ENCODE data around the gene CCT8. TPM values are rescaled to one million over a fixed set of nuclear protein-coding genes. Genes with fewer than 3 reads are reported as not detected.
A peak's percentile ranks its signal among the peaks of the same experiment; 100 is the strongest.

The CCT8 gene
- total and polyA plus RNA-seq, 9 of the 15 experiments (the other 6 are each of a cell fraction or from before 2014, with no cell fraction given) = 451 to 1,153 (median 677) TPM

GRCh38 chr21:29073222-29074006 is at the start of gene CCT8 (continued):
- TF ChIP-seq ZNF175 (CRISPR knock-in tag; IDR thresholded peaks at IDR 0.05; ENCODE audit: low read depth) (peak; percentile 69), ZNF398 (CRISPR knock-in tag; IDR thresholded peaks at IDR 0.05) (no peak), JUND (IDR thresholded peaks at IDR 0.05; ENCODE audit: borderline replicate concordance, low read depth, low read length) (peak; percentile 57), JUND (tag; IDR thresholded peaks at IDR 0.05; ENCODE audit: borderline replicate concordance, low read depth, low read length) (no peak; the same call in 1 of the 3 replicates), ZNF165 (CRISPR knock-in tag; IDR thresholded peaks at IDR 0.05; ENCODE audit: borderline replicate concordance) (0 out of 2 replicates have a peak, but pooled peaks have one; percentile 48), CTCFL (IDR thresholded peaks at IDR 0.05; ENCODE audit: borderline replicate concordance, insufficient read depth, low read depth, low read length, poor library complexity, severe bottlenecking) (no peak), RBM15 (IDR thresholded peaks at IDR 0.05; ENCODE audit: insufficient read depth, low read length) (no peak), MCM3 (IDR thresholded peaks at IDR 0.05) (no peak), ATF6 (CRISPR knock-in tag; IDR thresholded peaks at IDR 0.05) (no peak), CBFA2T2 (conservative IDR thresholded peaks at IDR 0.05) (no peak), ZNF316 (IDR thresholded peaks at IDR 0.05) (no peak), GTF2A2 (tag; IDR thresholded peaks at IDR 0.05) (peak; percentile 22; the same call in 1 of the 2 replicates), BRCA1 (IDR thresholded peaks at IDR 0.05) (no peak), BRCA1 (CRISPR knock-in tag; IDR thresholded peaks at IDR 0.05) (no peak), ZNF584 (CRISPR knock-in tag; IDR thresholded peaks at IDR 0.05; ENCODE audit: low read depth) (no peak), GATAD2B (IDR thresholded peaks at IDR 0.05; ENCODE audit: borderline replicate concordance) (no peak), ELK3 (CRISPR knock-in tag; IDR thresholded peaks at IDR 0.05) (no peak), ESRRA (IDR thresholded peaks at IDR 0.05; ENCODE audit: borderline replicate concordance, low read depth) (peak; percentile 90; the same call in 1 of the 2 replicates), MCM7 (IDR thresholded peaks at IDR 0.05) (no peak)
- TF ChIP-seq, protein P1, sequence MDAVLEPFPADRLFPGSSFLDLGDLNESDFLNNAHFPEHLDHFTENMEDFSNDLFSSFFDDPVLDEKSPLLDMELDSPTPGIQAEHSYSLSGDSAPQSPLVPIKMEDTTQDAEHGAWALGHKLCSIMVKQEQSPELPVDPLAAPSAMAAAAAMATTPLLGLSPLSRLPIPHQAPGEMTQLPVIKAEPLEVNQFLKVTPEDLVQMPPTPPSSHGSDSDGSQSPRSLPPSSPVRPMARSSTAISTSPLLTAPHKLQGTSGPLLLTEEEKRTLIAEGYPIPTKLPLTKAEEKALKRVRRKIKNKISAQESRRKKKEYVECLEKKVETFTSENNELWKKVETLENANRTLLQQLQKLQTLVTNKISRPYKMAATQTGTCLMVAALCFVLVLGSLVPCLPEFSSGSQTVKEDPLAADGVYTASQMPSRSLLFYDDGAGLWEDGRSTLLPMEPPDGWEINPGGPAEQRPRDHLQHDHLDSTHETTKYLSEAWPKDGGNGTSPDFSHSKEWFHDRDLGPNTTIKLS (IDR thresholded peaks at IDR 0.05; ENCODE audit: borderline replicate concordance, low read depth) = peak; percentile 97

Data from K562 (cell line).